Superior temporal gyrus (tissue), 1 donor: Measurements from ENCODE around the gene SLC5A11.

Experiments
- DNase-seq: peaks from one replicate; pipeline ENCODE4 v3.0.0-alpha.2; 2016; ENCODE audit errors: extremely low spot score

The SLC5A11 gene

GRCh38 chr16:24920568-24920967 lies 74.8 kb downstream of the SLC5A11 start:
- DNase-seq, result no peak

GRCh38 chr16:24921229-24921628 lies 75.5 kb downstream of the SLC5A11 start:
- no peak for DNase-seq

GRCh38 chr16:24925163-24925562 lies 79.4 kb downstream of the SLC5A11 start:
- DNase-seq, result no peak

GRCh38 chr16:24929409-24929808 lies 83.6 kb downstream of the SLC5A11 start:
- DNase-seq, result no peak

- no peak for DNase-seq
Measured at GRCh38 chr16:24930440-24930839, 84.7 kb downstream of the SLC5A11 start.

- no peak for DNase-seq
Measured at GRCh38 chr16:24931091-24931490, 85.3 kb downstream of the SLC5A11 start.

- DNase-seq, result no peak
Measured at GRCh38 chr16:24935336-24935735, 89.6 kb downstream of the SLC5A11 start.

GRCh38 chr16:24936151-24936550 lies 90.4 kb downstream of the SLC5A11 start:
- DNase-seq, result no peak

GRCh38 chr16:24939224-24939623 lies 93.5 kb downstream of the SLC5A11 start:
- no peak for DNase-seq

GRCh38 chr16:24939738-24940137 lies 94.0 kb downstream of the SLC5A11 start:
- no peak for DNase-seq

GRCh38 chr16:24943471-24943870 lies 97.7 kb downstream of the SLC5A11 start:
- no peak for DNase-seq

- DNase-seq, result no peak
Measured at GRCh38 chr16:24944206-24944605, 98.4 kb downstream of the SLC5A11 start.

GRCh38 chr16:24946155-24946554 lies 100.4 kb downstream of the SLC5A11 start:
- no peak for DNase-seq

- no peak for DNase-seq
Measured at GRCh38 chr16:24950275-24950674, 104.5 kb downstream of the SLC5A11 start.

GRCh38 chr16:24953306-24953705 lies 107.5 kb downstream of the SLC5A11 start:
- DNase-seq, result no peak

GRCh38 chr16:24953721-24954120 lies 108.0 kb downstream of the SLC5A11 start:
- DNase-seq, result no peak

GRCh38 chr16:24954137-24954536 lies 108.4 kb downstream of the SLC5A11 start:
- no peak for DNase-seq

GRCh38 chr16:24955975-24956731 lies 110.4 kb downstream of the SLC5A11 start:
- no peak for DNase-seq

GRCh38 chr16:24957887-24958286 lies 112.1 kb downstream of the SLC5A11 start:
- no peak for DNase-seq
